ENCODE results near the gene TMEM190. TPM values are rescaled to one million over a fixed set of nuclear protein-coding genes. Genes with fewer than 3 reads are reported as not detected.

Gene TMEM190
- total RNA-seq, 4 donors from 2014 or later: 2.7 TPM; not detected in 3

DNA sequence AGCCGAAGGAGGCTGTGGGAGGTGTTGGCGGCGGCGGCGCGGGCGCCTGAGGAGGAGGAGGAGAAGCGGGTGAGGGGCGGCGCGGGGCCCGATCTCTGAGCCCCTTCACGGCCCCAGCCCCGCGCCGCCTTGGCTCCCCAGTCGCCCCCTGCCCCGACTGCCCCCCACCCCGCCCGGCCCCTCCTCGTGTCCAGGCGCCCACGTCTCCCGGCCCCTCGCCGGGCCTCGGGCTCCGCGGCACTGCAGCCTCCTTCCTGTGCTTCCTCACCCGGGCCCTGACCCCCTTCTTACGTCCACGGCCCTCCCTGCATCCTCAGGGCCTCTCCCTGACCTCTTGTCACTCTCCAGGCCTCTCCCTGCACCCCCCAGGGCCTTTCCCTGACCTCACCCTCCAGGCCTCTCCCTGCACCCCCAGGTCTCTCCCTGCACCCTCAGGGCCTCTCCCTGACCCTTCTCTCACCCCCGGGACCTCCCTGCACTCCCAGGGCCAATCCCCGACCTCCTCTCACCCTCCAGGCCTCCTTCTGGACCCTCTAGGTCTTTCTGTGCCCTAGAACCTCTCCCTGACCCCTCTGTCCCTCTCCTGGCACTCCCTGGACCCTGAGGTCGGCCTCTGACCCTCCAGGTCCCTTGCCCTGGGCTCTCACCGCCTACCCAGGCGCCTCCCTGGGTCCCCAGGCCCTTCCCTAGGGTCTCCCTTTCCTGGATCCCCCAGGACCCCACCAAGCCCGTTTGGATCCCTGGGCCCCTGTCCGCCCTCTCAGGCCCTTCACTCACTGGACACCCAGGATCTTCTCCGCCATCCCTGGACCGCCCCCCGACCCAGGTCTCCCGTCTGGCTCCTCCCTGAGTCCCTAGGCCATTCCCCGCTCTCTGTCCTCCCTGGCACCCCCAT, 36.5 kb upstream of the TMEM190 start:
- no peak for DNase-seq (ENCODE audit: low spot score in 2 of 2)
- H3K27me3 ChIP-seq: no peaks in the 10 kb centered on the region

DNA sequence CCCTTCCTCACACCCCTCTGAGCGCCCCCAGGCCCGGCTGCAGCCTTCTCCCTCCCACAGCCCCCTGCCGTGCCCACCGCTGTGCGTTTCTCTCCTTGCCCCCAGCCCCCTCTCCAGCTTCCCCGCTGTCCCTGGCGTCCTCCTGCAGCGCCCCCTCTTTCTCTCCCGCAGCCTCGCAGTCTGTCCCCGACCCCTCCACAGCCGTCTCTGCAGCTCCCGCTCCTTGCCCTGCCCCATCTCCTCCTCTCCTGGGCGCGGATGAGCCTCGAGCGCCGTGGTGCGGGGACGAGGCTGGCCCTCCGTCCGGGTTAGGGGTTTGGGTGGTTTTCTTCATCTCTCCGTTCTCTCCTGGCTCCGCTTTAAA, 35.9 kb upstream of the TMEM190 start:
- H3K4me3 ChIP-seq: peak overlapping the region; percentile 69 to 97 (median 76)
- H3K27me3 ChIP-seq: no peaks in the 10 kb centered on the region
- WGBS, 2 donors: 1 to 3% methylated on average over 24 of the region's 24 CpGs
- H3K36me3 ChIP-seq: peaks cover 0 to 37% (median 0%) of the 10 kb centered on the region in 3 donors
- no peak for TF ChIP-seq POLR2A (IDR thresholded peaks at IDR 0.05)
- TF ChIP-seq EP300 (IDR thresholded peaks at IDR 0.05): no peak
- TF ChIP-seq, protein P1, sequence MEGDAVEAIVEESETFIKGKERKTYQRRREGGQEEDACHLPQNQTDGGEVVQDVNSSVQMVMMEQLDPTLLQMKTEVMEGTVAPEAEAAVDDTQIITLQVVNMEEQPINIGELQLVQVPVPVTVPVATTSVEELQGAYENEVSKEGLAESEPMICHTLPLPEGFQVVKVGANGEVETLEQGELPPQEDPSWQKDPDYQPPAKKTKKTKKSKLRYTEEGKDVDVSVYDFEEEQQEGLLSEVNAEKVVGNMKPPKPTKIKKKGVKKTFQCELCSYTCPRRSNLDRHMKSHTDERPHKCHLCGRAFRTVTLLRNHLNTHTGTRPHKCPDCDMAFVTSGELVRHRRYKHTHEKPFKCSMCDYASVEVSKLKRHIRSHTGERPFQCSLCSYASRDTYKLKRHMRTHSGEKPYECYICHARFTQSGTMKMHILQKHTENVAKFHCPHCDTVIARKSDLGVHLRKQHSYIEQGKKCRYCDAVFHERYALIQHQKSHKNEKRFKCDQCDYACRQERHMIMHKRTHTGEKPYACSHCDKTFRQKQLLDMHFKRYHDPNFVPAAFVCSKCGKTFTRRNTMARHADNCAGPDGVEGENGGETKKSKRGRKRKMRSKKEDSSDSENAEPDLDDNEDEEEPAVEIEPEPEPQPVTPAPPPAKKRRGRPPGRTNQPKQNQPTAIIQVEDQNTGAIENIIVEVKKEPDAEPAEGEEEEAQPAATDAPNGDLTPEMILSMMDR (IDR thresholded peaks at IDR 0.05): peak in 2 of 5 experiments; percentile 10 to 22
- H3K9me3 ChIP-seq: no peaks in the 10 kb centered on the region
- no peak for DNase-seq (ENCODE audit: low spot score in 2 of 2)
- H3K27ac ChIP-seq: peak overlapping the region; percentile 91 to 99 (median 97)
- peaks cover 0 to 41% (median 25%) of the 10 kb centered on the region in 4 donors for H3K4me1 ChIP-seq

More for the DNA sequence above, 36.5 kb upstream of the TMEM190 start:
- peaks cover 0 to 35% (median 0%) of the 10 kb centered on the region in 3 donors for H3K36me3 ChIP-seq
- no peaks in the 10 kb centered on the region for H3K9me3 ChIP-seq
- H3K27ac ChIP-seq: peak overlapping the region; percentile 91 to 99 (median 97)
- peaks cover 0 to 35% (median 21%) of the 10 kb centered on the region in 4 donors for H3K4me1 ChIP-seq
- TF ChIP-seq EP300 (IDR thresholded peaks at IDR 0.05) (peak in 1 of 2 donors; percentile 97), POLR2A (IDR thresholded peaks at IDR 0.05) (peak; percentile 70 to 90)
- TF ChIP-seq, protein P1 (IDR thresholded peaks at IDR 0.05): no peak
- 1 to 2% methylated on average over 31 to 36 of the region's 44 CpGs for WGBS, 2 donors
- peak overlapping the region; percentile 69 to 97 (median 76) for H3K4me3 ChIP-seq

- TF ChIP-seq EP300 (IDR thresholded peaks at IDR 0.05) (peak in 1 of 2 donors; percentile 47), POLR2A (IDR thresholded peaks at IDR 0.05) (peak in 1 of 2 donors; percentile 16)
- TF ChIP-seq, protein P1 (IDR thresholded peaks at IDR 0.05): no peak
- H3K36me3 ChIP-seq: peaks cover 0 to 39% (median 0%) of the 10 kb centered on the region in 3 donors
- H3K4me3 ChIP-seq: peak overlapping the region; percentile 69 to 97 (median 76)
- DNase-seq (ENCODE audit: low spot score in 2 of 2): peak; percentile 39 to 51
- H3K27me3 ChIP-seq: no peaks in the 10 kb centered on the region
- WGBS, 2 donors: 1 to 2% methylated on average over 9 to 11 of the region's 15 CpGs
- peak overlapping the region; percentile 91 to 99 (median 97) for H3K27ac ChIP-seq
- H3K4me1 ChIP-seq: peaks cover 0 to 45% (median 29%) of the 10 kb centered on the region in 4 donors
- no peaks in the 10 kb centered on the region for H3K9me3 ChIP-seq
Measured at GRCh38 chr19:55341171-55341588, 35.4 kb upstream of the TMEM190 start.

GRCh38 chr19:55341595-55342531, 34.8 kb upstream of the TMEM190 start:
- TF ChIP-seq POLR2A (IDR thresholded peaks at IDR 0.05) (no peak), EP300 (IDR thresholded peaks at IDR 0.05) (no peak)
- TF ChIP-seq, protein P1 (IDR thresholded peaks at IDR 0.05): no peak
- H3K27ac ChIP-seq: peak overlapping the region in 2 of 4 donors; percentile 96 to 99
- H3K9me3 ChIP-seq: no peaks in the 10 kb centered on the region
- DNase-seq (ENCODE audit: low spot score in 2 of 2): no peak
- H3K4me1 ChIP-seq: peaks cover 0 to 52% (median 31%) of the 10 kb centered on the region in 4 donors
- peaks cover 0 to 46% (median 0%) of the 10 kb centered on the region in 3 donors for H3K36me3 ChIP-seq
- no peaks in the 10 kb centered on the region for H3K27me3 ChIP-seq
- peak overlapping the region in 2 of 4 donors; percentile 81 to 97 for H3K4me3 ChIP-seq
- WGBS, 2 donors: 83% methylated on average over 34 to 42 of the region's 50 CpGs

Data from tibial nerve (tissue), 4 donors.